HS-27A (cell line): Measurements from ENCODE around the gene CRYL1.

Source experiments
- DNase-seq: peaks from one replicate; pipeline ENCODE4 v3.0.0-alpha.2; 2012; ENCODE audit warnings: low read depth, missing footprints

CRYL1 gene

DNA sequence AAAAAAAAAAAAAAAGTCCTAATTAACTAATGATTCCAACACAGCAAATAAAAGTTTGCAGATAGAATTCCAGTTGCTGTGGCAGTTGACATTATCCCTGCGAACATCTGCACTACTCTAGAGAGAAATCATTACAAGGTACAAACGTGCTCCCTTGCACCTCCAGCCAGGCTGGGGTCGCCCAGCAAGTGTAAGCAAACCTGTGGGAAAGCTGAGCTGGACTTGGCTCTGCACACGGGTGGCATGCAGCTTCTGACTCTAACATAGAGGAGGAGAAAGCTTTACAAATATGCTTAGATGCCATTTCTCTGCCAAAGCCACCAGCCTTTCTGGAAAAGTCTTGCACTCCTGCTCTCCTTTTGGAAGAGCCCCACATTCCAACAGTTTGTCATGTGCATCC is 103.3 kb downstream of the CRYL1 start:
- no peak for DNase-seq

DNA sequence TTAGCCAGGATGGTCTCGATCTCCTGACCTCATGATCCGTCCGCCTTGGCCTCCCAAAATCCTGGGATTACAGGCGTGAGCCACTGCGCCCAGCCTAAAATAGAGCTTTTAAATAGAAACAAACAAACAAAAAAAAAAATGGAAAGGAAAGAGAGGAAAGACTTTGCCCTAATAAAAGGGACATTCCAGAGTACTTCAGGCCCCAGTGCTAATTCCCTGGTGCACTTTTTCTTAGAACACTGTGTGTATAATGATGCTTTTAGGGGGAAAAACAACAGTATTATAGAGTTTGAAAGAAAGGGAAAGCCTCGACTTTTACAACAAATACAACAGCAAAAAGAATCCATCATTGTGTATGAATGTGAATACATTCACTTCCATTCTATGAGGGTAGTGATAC is 104.7 kb downstream of the CRYL1 start:
- DNase-seq, result no peak

DNA sequence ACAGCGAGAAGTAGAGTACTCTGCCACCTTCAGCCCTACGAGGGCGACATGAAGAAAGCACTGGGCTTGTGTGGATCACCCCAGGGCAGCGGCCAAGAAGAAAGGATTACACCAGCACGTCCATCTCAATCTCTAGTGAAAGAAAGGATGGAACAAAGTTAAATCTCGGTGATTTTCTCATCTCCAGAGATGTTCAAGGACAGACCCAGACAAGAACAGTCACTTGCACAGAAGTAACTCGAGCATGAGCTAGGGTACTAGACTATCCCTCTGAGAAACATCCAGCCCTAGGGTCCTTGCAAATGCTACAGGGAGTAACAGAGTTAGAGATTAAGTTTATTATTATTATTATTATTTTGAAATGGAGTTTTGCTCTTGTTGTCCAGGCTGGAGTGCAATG is 106.7 kb downstream of the CRYL1 start:
- no peak for DNase-seq

DNA sequence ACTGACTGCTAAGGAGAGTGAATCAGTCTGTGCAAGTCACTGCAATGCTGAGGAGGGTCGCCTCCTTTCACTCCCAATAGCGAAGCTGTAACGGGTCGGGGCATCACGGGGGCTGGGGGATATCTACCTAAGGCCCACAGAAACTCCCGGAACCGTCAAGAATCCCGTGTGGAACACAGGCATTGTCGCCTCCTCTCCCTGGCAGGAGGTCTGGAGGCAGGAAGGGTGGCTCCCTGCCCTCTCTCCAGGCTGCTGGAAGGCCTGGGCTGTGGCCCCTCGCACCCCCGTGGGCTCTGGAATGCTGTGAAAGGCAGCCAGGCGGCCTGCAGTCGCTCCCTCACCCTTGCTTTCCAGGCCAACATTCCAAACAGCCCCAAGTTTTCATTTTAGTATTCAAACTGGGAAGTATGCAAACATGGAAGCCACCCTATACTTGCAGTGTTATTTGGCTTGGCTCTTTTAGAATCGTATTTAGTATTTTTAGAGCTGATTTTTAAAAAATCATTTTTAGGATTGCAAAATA is 109.4 kb downstream of the CRYL1 start:
- no peak for DNase-seq

DNA sequence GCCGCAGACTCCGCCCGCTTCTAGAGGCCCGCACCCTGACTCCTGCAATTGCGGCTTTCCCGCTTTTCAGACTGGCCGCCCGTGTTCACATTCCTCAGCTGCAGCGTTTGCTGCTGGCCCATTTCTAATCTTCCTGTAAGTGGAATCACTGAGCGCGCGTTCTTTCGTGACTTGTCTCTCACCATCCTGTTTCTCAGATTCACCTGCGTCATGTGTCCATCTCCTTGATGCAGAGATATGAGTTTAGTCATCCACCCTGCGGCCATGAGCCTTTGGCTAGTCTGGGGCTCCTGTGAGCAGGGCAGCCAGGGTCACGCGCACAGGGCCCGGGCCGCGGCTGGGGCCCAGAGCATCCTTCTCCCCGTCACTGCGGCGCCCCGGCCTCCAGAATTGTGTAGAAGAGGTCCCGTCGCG is 110.0 kb downstream of the CRYL1 start:
- no peak for DNase-seq

DNA sequence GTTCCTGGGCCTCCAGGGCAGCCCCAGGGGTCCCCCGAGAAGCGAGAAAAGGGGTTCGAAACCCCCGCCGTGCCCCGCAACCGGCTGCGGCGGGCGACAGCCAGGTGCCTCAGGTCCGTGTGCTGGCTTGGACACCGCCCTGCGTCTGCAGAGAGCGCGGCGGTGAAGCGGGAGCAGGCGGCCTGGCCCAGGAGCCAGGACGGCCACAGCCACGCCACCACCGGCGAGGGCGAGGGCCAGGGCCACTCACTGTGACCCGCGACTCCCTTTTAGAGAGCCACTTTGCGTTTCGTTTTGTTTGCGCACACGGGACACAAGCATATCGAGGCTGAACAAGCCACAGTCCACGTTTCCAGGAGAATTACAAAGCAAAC is 110.4 kb downstream of the CRYL1 start:
- DNase-seq, result no peak

DNA sequence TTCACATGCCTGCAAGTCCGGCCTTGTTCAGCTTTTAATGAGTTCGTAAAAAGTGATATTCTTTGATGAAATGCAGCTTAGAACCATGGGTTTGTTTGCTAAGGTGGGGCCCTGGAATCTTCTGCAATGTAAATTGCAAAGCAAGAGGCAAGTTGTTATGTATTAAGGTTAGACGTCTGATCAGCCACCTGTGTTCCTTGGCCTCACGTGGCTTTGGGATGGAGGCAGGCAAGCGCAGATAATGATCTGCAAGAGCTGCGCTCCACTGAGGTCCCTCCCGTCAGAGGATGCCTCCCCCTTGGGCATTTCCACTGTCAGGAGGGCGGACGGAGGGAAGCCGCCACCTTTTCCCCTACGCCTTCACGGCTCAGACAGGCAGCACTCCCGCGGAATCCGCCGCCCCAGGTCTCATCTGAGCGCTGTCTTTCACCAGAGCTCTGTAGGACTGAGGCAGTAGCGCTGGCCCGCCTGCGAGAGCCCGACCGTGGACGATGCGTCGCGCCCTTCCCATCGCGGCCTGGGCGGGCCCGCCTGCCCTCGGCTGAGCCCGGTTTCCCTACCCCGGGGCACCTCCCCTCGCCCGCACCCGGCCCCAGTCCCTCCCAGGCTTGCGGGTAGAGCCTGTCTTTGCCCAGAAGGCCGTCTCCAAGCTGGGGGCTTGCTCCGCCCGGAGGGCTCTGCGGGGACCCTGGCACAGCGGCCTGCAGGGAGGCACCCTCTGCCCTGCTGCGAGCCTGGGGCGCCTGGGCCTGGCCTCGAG is 110.9 kb downstream of the CRYL1 start:
- no peak for DNase-seq

DNA sequence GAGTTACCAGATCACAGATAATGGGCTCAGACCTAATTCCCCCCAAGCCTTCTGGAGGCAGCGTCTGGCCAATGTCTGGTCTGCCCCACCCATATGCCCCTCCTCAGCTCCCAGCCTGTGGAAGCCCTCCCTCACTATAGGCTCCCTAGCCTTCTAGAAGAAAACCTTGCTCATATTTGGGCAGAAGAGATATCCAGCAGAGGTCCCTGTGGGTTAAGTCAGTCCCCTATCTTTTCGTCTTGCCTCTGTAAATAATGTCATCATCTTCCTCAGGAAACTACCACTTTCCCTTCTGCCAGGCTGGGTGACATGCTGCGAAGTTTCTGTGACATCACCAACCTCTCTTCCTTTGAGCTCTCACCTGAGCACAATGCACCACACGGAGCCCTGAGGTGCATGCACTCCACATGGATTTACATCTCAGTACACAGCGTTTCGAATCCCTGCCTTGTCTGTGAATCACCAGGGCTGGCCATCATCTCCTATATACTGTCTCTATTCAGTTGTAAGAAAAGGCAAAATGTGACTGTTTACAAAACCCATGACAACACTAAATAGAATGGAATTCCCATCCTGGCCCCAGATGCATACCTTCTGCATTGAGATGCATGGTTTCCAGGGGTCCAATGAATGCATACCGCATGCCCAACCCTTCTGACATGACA is 112.8 kb downstream of the CRYL1 start:
- no peak for DNase-seq

DNA sequence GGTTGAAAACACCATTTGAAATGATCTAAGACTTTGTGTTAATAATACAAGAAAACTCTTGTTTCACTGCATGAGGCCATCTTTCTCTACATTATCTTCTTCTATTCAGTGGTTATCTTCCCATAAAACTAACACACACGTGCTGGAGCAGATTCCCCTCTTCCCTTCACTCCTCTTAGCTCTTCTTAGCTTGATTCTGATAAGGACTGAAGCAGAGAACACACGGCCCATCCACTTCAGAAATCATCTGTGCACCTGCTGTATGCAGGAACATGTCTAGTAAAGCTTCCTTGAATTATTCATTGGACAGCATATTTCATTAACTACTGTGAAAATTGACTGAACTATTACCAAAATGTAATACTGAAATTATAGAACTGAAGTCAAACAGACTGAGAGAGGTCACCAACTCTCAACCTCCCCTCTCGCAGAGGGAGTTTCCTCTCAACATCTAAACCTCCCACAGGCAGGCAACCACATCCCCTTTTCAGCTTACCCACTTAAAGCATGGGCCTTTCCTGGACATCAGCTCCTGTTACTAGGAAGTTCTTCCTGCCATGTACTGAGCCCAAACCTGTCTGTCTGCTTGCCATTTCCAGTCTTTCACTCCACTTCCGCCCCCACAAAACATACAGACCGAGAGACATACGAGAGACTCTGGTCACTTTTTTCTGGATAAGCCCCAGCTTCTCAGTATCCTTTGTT is 113.9 kb downstream of the CRYL1 start:
- no peak for DNase-seq

DNA sequence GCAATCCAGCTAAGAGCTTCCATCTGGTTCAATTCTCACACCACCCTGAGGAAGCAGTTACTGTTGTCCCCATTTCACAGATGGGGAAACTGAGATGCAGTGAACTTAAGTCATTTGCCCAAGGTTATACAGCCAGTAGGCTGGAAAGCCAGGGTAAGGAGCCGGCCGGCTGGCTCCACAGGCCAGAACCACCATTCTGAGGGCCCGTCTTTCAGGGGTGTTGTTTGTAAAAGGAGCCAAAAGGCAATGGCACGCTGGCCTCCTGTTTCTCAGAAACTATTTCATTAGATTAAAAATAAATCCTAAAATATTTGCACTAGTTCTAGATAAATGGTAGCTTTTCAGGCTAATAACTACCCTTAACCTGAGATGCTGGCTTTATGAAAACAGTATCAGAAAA is 114.9 kb downstream of the CRYL1 start:
- DNase-seq, result no peak

DNA sequence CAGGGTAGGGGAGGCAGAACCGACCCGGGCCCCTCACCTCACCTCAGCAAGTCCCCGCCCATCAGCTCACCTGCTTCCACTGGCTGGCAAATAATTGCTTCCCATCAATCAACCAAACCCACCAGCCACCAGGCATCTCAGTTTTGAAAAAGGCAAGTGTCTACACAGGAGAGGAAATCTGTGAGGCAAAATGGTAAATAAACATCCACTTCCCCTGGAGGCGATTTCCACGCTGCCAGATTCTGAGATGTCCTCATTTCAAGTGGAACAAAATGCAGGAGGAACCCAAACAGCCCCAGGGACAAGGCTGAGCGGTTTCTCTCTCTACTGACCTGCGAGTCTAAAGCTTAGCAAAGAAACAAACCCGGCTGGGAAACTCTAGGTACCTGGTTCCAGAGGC is 117.5 kb downstream of the CRYL1 start:
- DNase-seq, result no peak

DNA sequence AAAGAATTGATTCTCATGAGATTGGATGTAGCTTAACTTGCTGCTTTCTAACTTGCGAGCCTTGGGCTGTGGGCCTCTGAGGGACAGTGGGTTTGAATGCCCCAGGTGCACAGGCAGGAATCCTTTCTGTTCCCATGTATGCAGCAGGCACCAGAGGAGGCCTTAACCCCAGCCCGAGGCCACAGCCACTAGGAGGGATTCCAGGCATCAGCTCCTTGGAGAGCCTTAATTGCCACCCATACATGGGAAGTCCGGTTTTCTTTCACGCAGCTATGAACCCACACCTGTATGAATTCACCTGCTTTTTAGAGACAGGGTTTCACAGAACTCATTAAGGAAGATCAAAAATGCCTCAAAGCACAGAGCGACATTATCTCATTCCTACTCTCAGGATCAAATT is 117.9 kb downstream of the CRYL1 start:
- DNase-seq, result no peak

DNA sequence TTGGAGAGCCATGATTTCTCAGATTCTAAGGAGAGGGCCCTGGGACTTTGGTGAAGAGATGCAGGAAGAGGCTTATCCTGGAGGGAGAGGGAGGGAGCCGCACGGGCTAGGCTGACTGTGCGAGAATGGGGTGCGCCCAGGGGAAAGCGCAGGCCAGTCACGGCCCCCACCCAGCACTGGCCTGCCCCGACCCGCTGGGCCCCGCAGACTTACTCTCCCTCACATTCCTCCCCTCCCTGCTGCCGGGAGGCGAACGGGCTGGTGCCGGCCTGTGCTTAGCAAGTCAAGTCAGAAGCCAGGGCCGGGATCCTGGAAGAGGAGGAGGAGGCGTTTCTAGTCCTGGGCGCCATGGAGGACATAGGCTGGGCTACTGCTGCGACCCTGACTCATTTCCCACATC is 120.0 kb downstream of the CRYL1 start:
- DNase-seq, result no peak

DNA sequence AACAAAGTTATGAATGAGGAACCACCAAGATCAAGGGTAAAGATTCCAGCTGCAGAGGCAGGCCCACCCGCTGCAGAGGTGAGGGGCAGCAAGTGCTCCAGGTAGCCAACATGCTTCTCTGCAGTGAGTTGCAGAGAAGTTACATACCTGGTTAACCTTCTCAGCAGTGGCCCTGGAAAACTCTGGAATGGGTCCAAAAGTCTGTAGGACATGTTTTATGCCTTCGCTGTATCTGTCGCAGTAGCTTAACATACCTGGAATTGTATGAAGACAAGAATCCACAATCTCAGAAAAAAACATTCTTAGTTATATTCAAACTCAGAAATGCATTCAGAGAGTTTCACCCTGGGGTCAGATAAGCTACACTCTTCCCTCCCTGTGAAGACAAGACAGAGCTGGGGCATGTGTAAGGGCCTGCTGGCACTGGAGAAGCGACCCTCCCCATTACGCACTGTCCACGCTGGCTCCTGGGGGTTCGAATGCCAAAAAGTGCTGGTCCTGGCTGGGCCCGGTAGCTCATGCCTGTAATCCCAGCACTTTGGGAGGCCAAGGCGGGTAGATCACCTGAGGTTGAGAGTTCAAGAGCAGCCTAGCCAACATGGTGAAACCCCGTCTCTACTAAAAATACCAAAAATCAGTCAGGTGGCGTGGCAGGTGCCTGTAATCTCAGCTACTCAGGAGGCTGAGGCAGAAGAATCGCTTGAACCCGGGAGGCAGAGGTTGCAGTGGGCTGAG is 121.0 kb downstream of the CRYL1 start:
- DNase-seq, result no peak

DNA sequence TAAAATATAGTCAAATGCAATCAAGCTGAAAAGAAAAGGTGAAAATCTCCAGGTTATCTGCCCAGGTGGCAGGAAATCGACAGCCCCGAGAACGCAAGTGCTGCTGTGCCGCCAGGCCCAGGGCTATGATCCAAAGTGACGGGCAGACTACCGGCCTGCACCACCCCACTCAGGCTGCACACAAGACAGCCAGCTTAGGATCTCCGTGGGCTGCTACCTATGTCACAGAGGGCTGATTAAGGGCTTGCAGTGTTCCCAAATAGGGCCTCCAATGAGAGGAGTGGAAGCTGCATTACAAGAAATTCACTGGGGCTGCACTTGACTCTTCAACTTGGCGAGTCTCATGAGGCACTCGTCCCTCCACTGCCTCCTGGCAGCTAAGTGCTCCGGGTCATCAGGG is 121.8 kb downstream of the CRYL1 start:
- no peak for DNase-seq

DNA sequence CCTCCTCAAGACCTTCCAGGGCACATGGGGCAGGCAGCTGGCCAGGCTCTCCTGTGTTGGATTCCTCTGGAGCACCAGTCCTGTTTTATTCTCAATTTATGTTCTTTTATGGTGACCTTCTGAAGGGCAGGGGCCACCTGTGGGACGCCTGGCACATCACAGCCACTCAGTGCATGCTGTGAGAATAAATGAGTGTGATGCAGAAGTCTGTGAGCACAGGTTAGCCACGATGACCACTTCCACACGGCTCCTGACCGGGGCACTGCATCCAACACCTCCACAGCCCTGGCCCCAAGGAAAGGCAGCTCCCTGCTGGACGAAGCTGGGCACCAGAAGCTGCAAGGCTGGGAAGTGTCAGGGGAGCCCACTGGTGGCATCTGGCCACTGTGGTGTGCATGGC is 122.8 kb downstream of the CRYL1 start:
- no peak for DNase-seq

DNA sequence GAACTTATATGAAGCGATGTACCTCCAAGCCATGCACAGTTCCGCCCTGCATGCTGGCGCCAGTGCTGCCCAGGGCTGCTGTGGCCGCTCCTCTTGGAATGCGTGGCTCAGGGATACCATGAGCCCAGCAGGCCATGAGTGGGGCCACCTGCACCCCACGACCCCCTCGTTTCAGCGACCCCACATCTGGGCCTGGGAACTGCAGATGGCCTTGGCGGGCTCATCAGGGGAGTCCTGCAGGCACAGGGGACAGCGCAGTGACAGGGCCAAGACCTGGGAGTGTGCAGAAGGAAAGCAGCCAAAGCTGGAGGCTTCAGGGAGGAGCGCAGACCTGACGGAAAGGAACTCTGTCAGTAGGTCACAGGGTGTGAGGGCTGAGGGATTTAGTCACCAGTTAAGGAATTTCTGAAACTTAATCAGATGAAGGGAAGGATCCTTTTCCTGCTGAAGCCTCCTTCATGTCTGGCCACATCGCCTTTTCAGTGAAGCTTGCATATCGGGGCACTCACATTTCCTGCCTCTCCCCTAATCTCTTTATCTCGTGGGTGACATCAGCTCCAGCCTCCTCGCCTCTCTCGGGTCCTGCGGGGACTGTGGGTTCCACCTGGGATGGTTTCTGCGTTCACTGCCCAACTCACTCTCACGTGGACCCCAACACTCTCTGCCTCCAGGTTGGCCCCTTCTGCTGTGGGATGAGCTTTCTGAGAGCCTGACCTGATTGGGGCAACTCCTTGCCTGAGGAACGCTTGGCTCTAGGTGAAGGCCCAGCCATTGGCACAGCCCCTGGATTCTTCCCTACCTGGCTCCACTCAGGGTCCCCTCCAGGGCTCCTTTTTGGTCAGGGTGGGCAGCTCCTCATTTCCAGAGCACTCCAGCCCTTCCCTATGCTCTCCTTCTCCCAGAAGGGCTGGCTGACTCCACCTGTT is 123.5 kb downstream of the CRYL1 start:
- DNase-seq, result peak; percentile 4

DNA sequence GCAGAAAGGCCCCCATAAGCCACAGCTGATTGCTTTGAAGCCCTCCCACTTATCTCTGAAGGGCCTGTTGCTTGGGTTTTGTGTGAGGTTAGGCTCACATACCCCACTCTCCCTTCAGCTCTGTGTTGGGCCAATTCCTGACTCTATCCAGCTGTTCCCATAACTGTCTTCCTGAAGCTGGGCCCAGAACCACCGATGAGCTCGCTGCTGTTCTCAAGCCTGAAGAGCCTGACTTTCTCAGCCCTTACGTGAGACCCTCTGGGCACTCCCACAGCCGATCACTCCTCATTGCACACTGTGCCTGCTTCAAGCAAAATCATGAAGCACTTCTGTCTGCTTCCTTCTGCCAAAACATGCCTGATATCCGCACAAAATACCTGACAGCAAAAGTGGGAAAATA is 124.1 kb downstream of the CRYL1 start:
- no peak for DNase-seq

DNA sequence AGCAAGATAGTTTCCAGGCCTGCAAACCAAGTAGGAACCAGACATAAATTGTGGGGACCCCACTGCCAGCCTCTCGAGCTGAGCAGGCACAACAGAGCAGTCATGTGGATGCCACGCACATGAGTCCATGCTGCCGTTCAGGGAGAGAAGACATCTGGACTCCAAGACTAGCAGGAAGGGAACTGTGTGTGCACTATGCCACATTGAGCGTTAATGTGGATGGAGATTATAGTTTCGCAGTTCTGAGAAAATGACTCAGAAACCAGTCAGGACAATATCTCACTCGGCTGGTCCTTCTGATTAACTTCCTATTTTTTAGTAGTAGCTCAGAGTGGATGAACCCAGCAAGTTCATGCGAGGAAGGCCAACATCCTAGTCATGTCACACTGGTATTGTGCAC is 124.9 kb downstream of the CRYL1 start:
- DNase-seq, result no peak

DNA sequence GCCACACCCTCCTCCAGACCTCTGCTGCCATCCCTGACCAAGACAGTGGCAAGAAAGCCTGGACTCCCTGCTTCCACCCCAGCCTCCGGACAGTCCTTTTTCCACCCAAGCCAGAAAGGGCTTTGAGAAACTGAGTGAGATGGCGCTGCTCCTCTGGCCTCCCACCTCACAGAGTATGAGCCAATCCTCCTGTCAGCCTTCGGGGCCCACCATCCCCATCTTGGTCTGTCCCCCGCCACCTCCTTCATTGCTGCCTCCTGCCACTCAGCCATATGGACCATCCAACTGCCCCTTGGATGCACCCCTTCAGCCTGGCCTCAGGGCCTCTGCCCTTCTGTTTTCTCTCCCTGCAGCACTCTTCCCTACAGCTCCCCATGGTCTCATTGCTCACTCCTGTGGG is 125.7 kb downstream of the CRYL1 start:
- DNase-seq, result no peak

DNA sequence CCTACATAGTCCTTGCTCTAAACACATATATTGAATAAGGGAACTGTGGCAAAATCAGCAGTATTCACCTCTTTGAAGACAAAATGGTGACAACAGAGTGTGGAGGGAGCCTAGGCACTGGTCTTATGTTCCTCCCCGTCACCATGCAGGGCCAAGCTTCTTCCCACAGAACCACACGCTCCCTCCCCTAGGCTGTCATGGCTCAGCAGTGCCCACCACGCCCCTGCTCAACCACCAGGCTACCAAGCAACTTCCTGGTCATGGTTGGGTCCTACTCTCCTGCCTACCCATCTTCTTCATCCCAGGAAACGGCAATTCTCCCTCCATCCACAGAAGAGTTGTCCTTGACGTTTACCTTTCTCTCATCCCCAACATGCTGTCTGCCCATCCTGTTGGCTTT is 126.1 kb downstream of the CRYL1 start:
- DNase-seq, result no peak
